Measurements from ENCODE around the gene GJD3.

GRCh38 chr17:40343219-40344119, 21.1 kb downstream of the GJD3 start:
- TF ChIP-seq CTCF (IDR thresholded peaks at IDR 0.05) (no peak), EZH2 (IDR thresholded peaks at IDR 0.05; ENCODE audit: borderline replicate concordance, insufficient read depth, low read depth, low read length, poor library complexity, severe bottlenecking) (no peak)

Measured in B cell (primary cell).